ENCODE measurements around the gene MATCAP1. TPM values are rescaled to one million over a fixed set of nuclear protein-coding genes. Genes with fewer than 3 reads are reported as not detected.

The MATCAP1 gene
- total RNA-seq, 4 donors from 2014 or later: 27.6 to 220 (median 32.5) TPM

- TF ChIP-seq POLR2A (IDR thresholded peaks at IDR 0.05): no peak
- peak in 1 of 3 donors; percentile 12 for TF ChIP-seq POLR2AphosphoS5 (IDR thresholded peaks at IDR 0.05)
- Histone ChIP-seq H3K27ac (peak overlapping the region; percentile 5 to 56 (median 48)), H3K4me1 (peaks cover 25 to 48% (median 38%) of the 10 kb centered on the region in 4 donors), H3K27me3 (no peaks in the 10 kb centered on the region), H3K4me3 (no peak overlapping the region), H3K9me3 (no peaks in the 10 kb centered on the region), H3K36me3 (no peaks in the 10 kb centered on the region)
- 58 to 80% methylated on average over 1 to 2 of the region's 2 CpGs for WGBS, 2 donors (ENCODE audit: low coverage in 1 of 2)
- intact Hi-C loops (cut with DNase I; ENCODE audit: low total_unique reads): no loop called here
- in situ Hi-C loops (cut with MboI; ENCODE audit: low pct_ligation_motif_present in 1 of 4, low pct_unique_long_range_greater_than_20kb in 1 of 4, low sequenced_read_pairs in 3 of 4): no loop called here
- peak; percentile 41 for DNase-seq
These were observed 2.4 kb downstream of the MATCAP1 start for GRCh38 chr16:67181346-67181745.

- 96% methylated on average over 13 of the region's 16 CpGs; no CpG with 5 or more reads in 1 of the 2 donors for WGBS, 2 donors (ENCODE audit: low coverage in 1 of 2)
- Histone ChIP-seq H3K27ac (no peak overlapping the region), H3K4me1 (peaks cover 24 to 40% (median 31%) of the 10 kb centered on the region in 4 donors), H3K4me3 (no peak overlapping the region), H3K9me3 (no peaks in the 10 kb centered on the region), H3K27me3 (no peaks in the 10 kb centered on the region), H3K36me3 (no peaks in the 10 kb centered on the region)
- no peak for DNase-seq
- in situ Hi-C loops (cut with MboI; ENCODE audit: low pct_ligation_motif_present in 1 of 4, low pct_unique_long_range_greater_than_20kb in 1 of 4, low sequenced_read_pairs in 3 of 4) (no loop called here), intact Hi-C loops (cut with DNase I; ENCODE audit: low total_unique reads) (no loop called here)
- TF ChIP-seq CTCF (IDR thresholded peaks at IDR 0.05) (no peak), EP300 (IDR thresholded peaks at IDR 0.05; ENCODE audit: low read depth) (no peak), POLR2AphosphoS5 (IDR thresholded peaks at IDR 0.05) (no peak), POLR2A (IDR thresholded peaks at IDR 0.05) (no peak)
These were observed 3.6 kb downstream of the MATCAP1 start for GRCh38 chr16:67180166-67180565.

- H3K4me3 ChIP-seq: no peak overlapping the region
- in situ Hi-C loops (cut with MboI; ENCODE audit: low pct_ligation_motif_present in 1 of 4, low pct_unique_long_range_greater_than_20kb in 1 of 4, low sequenced_read_pairs in 3 of 4) (no loop called here), intact Hi-C loops (cut with DNase I; ENCODE audit: low total_unique reads) (no loop called here)
- TF ChIP-seq CTCF (IDR thresholded peaks at IDR 0.05) (no peak), EP300 (IDR thresholded peaks at IDR 0.05; ENCODE audit: low read depth) (no peak), POLR2AphosphoS5 (IDR thresholded peaks at IDR 0.05) (no peak), POLR2A (IDR thresholded peaks at IDR 0.05) (no peak)
- no peak overlapping the region for H3K27ac ChIP-seq
- H3K4me1 ChIP-seq: peaks cover 23 to 38% (median 29%) of the 10 kb centered on the region in 4 donors
- no peak for DNase-seq
- H3K9me3 ChIP-seq: no peaks in the 10 kb centered on the region
- H3K27me3 ChIP-seq: no peaks in the 10 kb centered on the region
- H3K36me3 ChIP-seq: no peaks in the 10 kb centered on the region
- WGBS, 2 donors (ENCODE audit: low coverage in 1 of 2): 89 to 97% methylated on average over 6 to 13 of the region's 13 CpGs
These were observed 4.2 kb downstream of the MATCAP1 start for GRCh38 chr16:67179421-67180080.

- Histone ChIP-seq H3K4me1 (peaks cover 31 to 45% (median 35%) of the 10 kb centered on the region in 4 donors), H3K36me3 (no peaks in the 10 kb centered on the region), H3K4me3 (peak overlapping the region; percentile 16 to 49 (median 40)), H3K27me3 (no peaks in the 10 kb centered on the region), H3K9me3 (no peaks in the 10 kb centered on the region), H3K27ac (peak overlapping the region; percentile 63 to 93 (median 82))
- in situ Hi-C loops (cut with MboI; ENCODE audit: low pct_ligation_motif_present in 1 of 4, low pct_unique_long_range_greater_than_20kb in 1 of 4, low sequenced_read_pairs in 3 of 4) (no loop called here), intact Hi-C loops (cut with DNase I; ENCODE audit: low total_unique reads) (no loop called here)
- TF ChIP-seq EP300 (IDR thresholded peaks at IDR 0.05; ENCODE audit: low read depth) (no peak), CTCF (IDR thresholded peaks at IDR 0.05) (peak in 2 of 5 experiments; percentile 12 to 46), POLR2AphosphoS5 (IDR thresholded peaks at IDR 0.05) (peak; percentile 55 to 88 (median 83)), POLR2A (IDR thresholded peaks at IDR 0.05) (peak; percentile 67)
- peak; percentile 87 for DNase-seq
- WGBS, 2 donors (ENCODE audit: low coverage in 1 of 2): 4 to 50% methylated on average over 2 to 62 of the region's 73 CpGs
These were observed 5.7 kb downstream of the MATCAP1 start for GRCh38 chr16:67177743-67178699.
